Natural killer cell (primary cell): ENCODE data around the gene NADK2. TPM values are rescaled to one million over a fixed set of nuclear protein-coding genes. Genes with fewer than 3 reads are reported as not detected.

Source experiments
- ATAC-seq, 3 donors: fragments of 150-1000 bp in 2 of 3; fragments of 200-7000 bp in 1 of 3; cut with Tn5 transposase; 1 replicate in 1 of 3; 2 replicates in 2 of 3; pipeline ENCODE4 v1.10.0; 2021; ENCODE audit warnings: mild to moderate bottlenecking in 2 of 3, moderate library complexity in 2 of 3
- DNase-seq, 2 donors: peaks; one replicate each; pipeline versions ENCODE4 v3.0.0 to v3.0.0-alpha.2; 2013 to 2021; ENCODE audit warnings: mixed read lengths in 1 of 2
- H3K27ac ChIP-seq: one replicate; pipeline ENCODE4 v1.5.1; 2013; ENCODE audit warnings: mild to moderate bottlenecking, low read length
- H3K27me3 ChIP-seq: one replicate; pipeline ENCODE4 v1.6.1; 2013; ENCODE audit warnings: low read length; ENCODE audit not compliant: control insufficient read depth, insufficient read depth
- H3K36me3 ChIP-seq: one replicate; pipeline ENCODE4 v1.6.1; 2013; ENCODE audit warnings: low read length; ENCODE audit not compliant: control insufficient read depth, insufficient read depth
- H3K4me1 ChIP-seq: one replicate; pipeline ENCODE4 v1.6.1; 2013; ENCODE audit warnings: low read length; ENCODE audit not compliant: control insufficient read depth, insufficient read depth
- H3K4me3 ChIP-seq: one replicate; pipeline ENCODE4 v1.5.1; 2013; ENCODE audit warnings: low read length
- H3K9me3 ChIP-seq: one replicate; pipeline ENCODE4 v1.6.1; 2013; ENCODE audit warnings: low read length; ENCODE audit not compliant: control insufficient read depth, insufficient read depth
- H3K27ac Mint-ChIP-seq, 2 donors: one replicate each; pipeline ENCODE4 v1.8.0; 2022; ENCODE audit warnings: mild to moderate bottlenecking in 2 of 2, mixed read lengths in 2 of 2, moderate library complexity in 1 of 2
- H3K27me3 Mint-ChIP-seq, 2 donors: one replicate each; pipeline ENCODE4 v1.8.0; 2022; ENCODE audit warnings: low read depth in 2 of 2, mixed read lengths in 2 of 2
- H3K36me3 Mint-ChIP-seq: one replicate; pipeline ENCODE4 v1.8.0; 2022; ENCODE audit warnings: mixed read lengths
- H3K4me1 Mint-ChIP-seq, 2 donors: one replicate each; pipeline ENCODE4 v1.8.0; 2022; ENCODE audit warnings: mixed read lengths in 2 of 2
- H3K4me3 Mint-ChIP-seq: one replicate; pipeline ENCODE4 v1.8.0; 2022; ENCODE audit warnings: mild to moderate bottlenecking, moderate library complexity, mixed read lengths
- H3K9me3 Mint-ChIP-seq, 2 donors: one replicate each; pipeline ENCODE4 v1.8.0; 2022; ENCODE audit warnings: mixed read lengths in 2 of 2
- WGBS: methylation state at CpG from one replicate; pipeline ENCODE4 v1.1.7; 2013; ENCODE audit warnings: missing lambda C conversion rate; ENCODE audit not compliant: insufficient coverage; 5-methylcytosine and 5-hydroxymethylcytosine counted together
- intact Hi-C: fragments of 100-400 bp; cut with micrococcal nuclease; formaldehyde crosslinking; loops from one replicate; pipeline ENCODE4 v1.14.2; 2022
- total RNA-seq, 4 donors: library from RNA; stranded (reverse); fragments of 120-200 nt in 1 of 4; gene quantifications; one replicate each; pipeline versions ENCODE4 v1.2.3 to v1.2.4, GENCODE V29; 2013 to 2022
- TF ChIP-seq, protein P1 (sequence below): fragments of 200-600 bp; IDR thresholded peaks from one replicate; pipeline ENCODE4 v1.8.0; 2022; ENCODE audit warnings: antibody characterized with exemption

NADK2 gene
- total RNA-seq, 3 donors from 2014 or later (not counting 1 experiment from before 2014, with no cell fraction given), result 13.1 to 16.2 (median 14.3) TPM

GRCh38 chr5:36227046-36227445, 14.7 kb downstream of the NADK2 start:
- intact Hi-C loops, result no loop called here
- H3K36me3 ChIP-seq, result peaks cover 2% of the 10 kb centered on the region
- no peaks in the 10 kb centered on the region for H3K27me3 ChIP-seq
- Mint-ChIP-seq H3K27ac (no peak overlapping the region), H3K36me3 (peaks cover 6% of the 10 kb centered on the region), H3K4me3 (no peak overlapping the region), H3K9me3 (no peaks in the 10 kb centered on the region), H3K4me1 (no peaks in the 10 kb centered on the region), H3K27me3 (no peaks in the 10 kb centered on the region)
- DNase-seq (no peak), ATAC-seq (no peak)
- H3K4me3 ChIP-seq, result no peak overlapping the region
- H3K4me1 ChIP-seq, result no peaks in the 10 kb centered on the region
- H3K27ac ChIP-seq, result no peak overlapping the region
- TF ChIP-seq, protein P1, sequence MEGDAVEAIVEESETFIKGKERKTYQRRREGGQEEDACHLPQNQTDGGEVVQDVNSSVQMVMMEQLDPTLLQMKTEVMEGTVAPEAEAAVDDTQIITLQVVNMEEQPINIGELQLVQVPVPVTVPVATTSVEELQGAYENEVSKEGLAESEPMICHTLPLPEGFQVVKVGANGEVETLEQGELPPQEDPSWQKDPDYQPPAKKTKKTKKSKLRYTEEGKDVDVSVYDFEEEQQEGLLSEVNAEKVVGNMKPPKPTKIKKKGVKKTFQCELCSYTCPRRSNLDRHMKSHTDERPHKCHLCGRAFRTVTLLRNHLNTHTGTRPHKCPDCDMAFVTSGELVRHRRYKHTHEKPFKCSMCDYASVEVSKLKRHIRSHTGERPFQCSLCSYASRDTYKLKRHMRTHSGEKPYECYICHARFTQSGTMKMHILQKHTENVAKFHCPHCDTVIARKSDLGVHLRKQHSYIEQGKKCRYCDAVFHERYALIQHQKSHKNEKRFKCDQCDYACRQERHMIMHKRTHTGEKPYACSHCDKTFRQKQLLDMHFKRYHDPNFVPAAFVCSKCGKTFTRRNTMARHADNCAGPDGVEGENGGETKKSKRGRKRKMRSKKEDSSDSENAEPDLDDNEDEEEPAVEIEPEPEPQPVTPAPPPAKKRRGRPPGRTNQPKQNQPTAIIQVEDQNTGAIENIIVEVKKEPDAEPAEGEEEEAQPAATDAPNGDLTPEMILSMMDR, result no peak
- no peaks in the 10 kb centered on the region for H3K9me3 ChIP-seq

DNA sequence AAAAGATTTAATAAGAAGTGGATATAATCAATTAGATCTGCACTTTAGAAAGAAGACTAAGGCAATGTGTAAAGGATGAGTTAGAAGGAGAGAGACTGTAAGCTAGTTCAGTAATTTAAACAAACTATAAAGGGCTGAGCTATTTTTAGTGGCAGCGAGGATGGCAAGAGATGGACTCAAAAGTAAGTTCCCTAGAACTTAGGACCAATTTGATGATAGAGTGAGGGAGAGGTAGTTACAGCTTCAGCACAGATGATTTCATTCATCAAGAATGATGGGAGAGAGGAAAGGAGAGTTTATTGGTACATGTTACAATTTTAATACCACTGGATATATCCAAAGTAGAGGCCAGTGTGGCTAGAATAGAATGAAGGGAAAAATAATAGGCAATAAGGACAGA, 19.1 kb downstream of the NADK2 start:
- Histone ChIP-seq H3K4me1 (no peaks in the 10 kb centered on the region), H3K4me3 (no peak overlapping the region), H3K27ac (no peak overlapping the region), H3K9me3 (no peaks in the 10 kb centered on the region), H3K27me3 (no peaks in the 10 kb centered on the region), H3K36me3 (peaks cover 21% of the 10 kb centered on the region)
- ATAC-seq, result no peak
- Mint-ChIP-seq H3K4me1 (no peaks in the 10 kb centered on the region), H3K4me3 (no peak overlapping the region), H3K27ac (no peak overlapping the region), H3K27me3 (no peaks in the 10 kb centered on the region), H3K9me3 (no peaks in the 10 kb centered on the region), H3K36me3 (peaks cover 6% of the 10 kb centered on the region)
- intact Hi-C loops, result no loop called here
- TF ChIP-seq, protein P1, result no peak
- DNase-seq, result no peak
- WGBS, result 94% methylated on average over 1 of the region's 1 CpG

- Mint-ChIP-seq H3K9me3 (no peaks in the 10 kb centered on the region), H3K4me3 (no peak overlapping the region), H3K4me1 (no peaks in the 10 kb centered on the region), H3K27ac (no peak overlapping the region), H3K36me3 (no peaks in the 10 kb centered on the region), H3K27me3 (no peaks in the 10 kb centered on the region)
- Histone ChIP-seq H3K4me1 (no peaks in the 10 kb centered on the region), H3K4me3 (no peak overlapping the region), H3K9me3 (no peaks in the 10 kb centered on the region), H3K36me3 (peaks cover 37% of the 10 kb centered on the region), H3K27me3 (no peaks in the 10 kb centered on the region), H3K27ac (no peak overlapping the region)
- ATAC-seq, result no peak
- no peak for DNase-seq
- TF ChIP-seq, protein P1, result no peak
- intact Hi-C loops, result no loop called here
- WGBS, result 100% methylated on average over 1 of the region's 1 CpG
Measured at GRCh38 chr5:36217988-36218387, 23.7 kb downstream of the NADK2 start.

GRCh38 chr5:36217567-36217966, 24.2 kb downstream of the NADK2 start:
- 100% methylated on average over 1 of the region's 1 CpG for WGBS
- DNase-seq, result no peak
- H3K36me3 ChIP-seq, result peaks cover 39% of the 10 kb centered on the region
- H3K27ac ChIP-seq, result no peak overlapping the region
- H3K27ac Mint-ChIP-seq, result no peak overlapping the region
- H3K9me3 ChIP-seq, result no peaks in the 10 kb centered on the region
- no peaks in the 10 kb centered on the region for H3K27me3 ChIP-seq
- H3K4me3 Mint-ChIP-seq, result no peak overlapping the region
- intact Hi-C loops, result no loop called here
- ATAC-seq, result no peak
- TF ChIP-seq, protein P1, result no peak
- no peaks in the 10 kb centered on the region for H3K4me1 ChIP-seq
- no peaks in the 10 kb centered on the region for H3K27me3 Mint-ChIP-seq
- no peak overlapping the region for H3K4me3 ChIP-seq
- H3K4me1 Mint-ChIP-seq, result no peaks in the 10 kb centered on the region
- H3K9me3 Mint-ChIP-seq, result no peaks in the 10 kb centered on the region
- H3K36me3 Mint-ChIP-seq, result no peaks in the 10 kb centered on the region
